DND-41 (cell line): ENCODE measurements around the gene MEIS1.

Source experiments
- EZH2 ChIP-seq: IDR thresholded peaks from 3 replicates; pipeline ENCODE4 v1.6.1; 2012; ENCODE audit warnings: borderline replicate concordance, low read depth, mild to moderate bottlenecking, moderate library complexity, low read length, inconsistent platforms; ENCODE audit not compliant: severe bottlenecking
- TF ChIP-seq, protein P1 (sequence below): IDR thresholded peaks from 2 replicates; pipeline ENCODE4 v1.5.1; 2012; ENCODE audit warnings: borderline replicate concordance, low read length, moderate library complexity, mild to moderate bottlenecking; ENCODE audit not compliant: poor library complexity, severe bottlenecking; ENCODE audit errors: extremely low read depth

DNA sequence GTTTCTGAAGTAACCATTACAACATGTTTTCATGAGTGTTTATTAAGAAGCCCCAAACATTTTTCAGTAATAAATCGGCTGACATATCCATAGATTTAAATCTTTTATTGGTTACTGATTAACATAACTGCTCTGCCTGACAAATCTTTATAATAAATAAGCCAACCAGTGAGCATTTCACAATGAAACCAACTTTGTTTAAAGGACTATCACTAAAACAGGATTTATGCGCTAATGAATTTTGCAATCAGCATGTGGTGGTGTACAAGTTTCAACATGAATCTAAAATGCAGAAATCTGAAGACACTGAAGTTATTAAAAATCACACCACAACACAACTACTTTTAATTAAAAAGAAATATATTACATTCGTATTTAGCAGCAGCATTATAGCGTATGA lies 166.7 kb downstream of the MEIS1 start:
- TF ChIP-seq, protein P1, sequence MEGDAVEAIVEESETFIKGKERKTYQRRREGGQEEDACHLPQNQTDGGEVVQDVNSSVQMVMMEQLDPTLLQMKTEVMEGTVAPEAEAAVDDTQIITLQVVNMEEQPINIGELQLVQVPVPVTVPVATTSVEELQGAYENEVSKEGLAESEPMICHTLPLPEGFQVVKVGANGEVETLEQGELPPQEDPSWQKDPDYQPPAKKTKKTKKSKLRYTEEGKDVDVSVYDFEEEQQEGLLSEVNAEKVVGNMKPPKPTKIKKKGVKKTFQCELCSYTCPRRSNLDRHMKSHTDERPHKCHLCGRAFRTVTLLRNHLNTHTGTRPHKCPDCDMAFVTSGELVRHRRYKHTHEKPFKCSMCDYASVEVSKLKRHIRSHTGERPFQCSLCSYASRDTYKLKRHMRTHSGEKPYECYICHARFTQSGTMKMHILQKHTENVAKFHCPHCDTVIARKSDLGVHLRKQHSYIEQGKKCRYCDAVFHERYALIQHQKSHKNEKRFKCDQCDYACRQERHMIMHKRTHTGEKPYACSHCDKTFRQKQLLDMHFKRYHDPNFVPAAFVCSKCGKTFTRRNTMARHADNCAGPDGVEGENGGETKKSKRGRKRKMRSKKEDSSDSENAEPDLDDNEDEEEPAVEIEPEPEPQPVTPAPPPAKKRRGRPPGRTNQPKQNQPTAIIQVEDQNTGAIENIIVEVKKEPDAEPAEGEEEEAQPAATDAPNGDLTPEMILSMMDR, result no peak
- TF ChIP-seq EZH2, result no peak
